ENCODE results near the gene TNFAIP8L1. TPM values are rescaled to one million over a fixed set of nuclear protein-coding genes. Genes with fewer than 3 reads are reported as not detected.
"Not testable (repeated sequence)": the region's sequence is repeated elsewhere in the genome, so short reads cannot be mapped to it uniquely, and the experiment has no call there.

TNFAIP8L1 gene
- total and polyA plus RNA-seq, 4 donors: 15.6 to 29.0 (median 20.1) TPM

DNA sequence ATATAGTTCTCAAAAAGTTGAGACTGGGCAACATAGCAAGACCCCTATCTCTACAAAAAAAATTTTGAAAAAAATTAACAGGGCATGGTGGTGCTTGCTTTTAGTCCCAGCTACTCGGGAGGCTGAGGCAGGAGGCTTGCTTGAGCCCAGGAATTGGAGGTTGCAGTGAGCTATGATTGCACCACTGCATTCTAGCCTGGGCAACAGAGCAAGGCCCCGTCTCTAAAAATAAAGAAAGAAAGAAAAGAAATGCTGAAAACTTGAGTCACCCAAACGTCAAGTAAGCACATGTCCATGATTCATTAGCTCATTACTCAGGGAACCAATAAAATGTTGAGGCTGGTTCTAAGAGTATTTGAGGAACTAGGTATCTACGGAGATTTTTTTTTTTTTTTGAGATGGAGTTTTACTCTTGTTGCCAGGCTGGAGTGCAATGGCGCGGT lies 45.9 kb upstream of the TNFAIP8L1 start:
- Histone ChIP-seq H3K27ac (ENCODE audit: low read depth in 1 of 2, low read length in 2 of 2) (no peak overlapping the region), H3K9ac (ENCODE audit: low read depth in 1 of 2, low read length in 2 of 2) (no peak overlapping the region), H3K4me3 (ENCODE audit: low read depth in 1 of 3, low read length in 3 of 3) (no peak overlapping the region), H3K36me3 (ENCODE audit: control insufficient read depth in 4 of 4, insufficient read depth in 3 of 4, low read depth in 1 of 4, low read length in 3 of 4) (no peaks in the 10 kb centered on the region), H3K27me3 (ENCODE audit: control insufficient read depth in 4 of 4, insufficient read depth in 4 of 4, low read length in 3 of 4) (no peaks in the 10 kb centered on the region), H3K9me3 (ENCODE audit: control insufficient read depth in 4 of 4, low read length in 3 of 4) (no peaks in the 10 kb centered on the region), H3K4me1 (ENCODE audit: control insufficient read depth in 4 of 4, insufficient read depth in 4 of 4, low read length in 3 of 4) (peaks cover 2 to 16% (median 13%) of the 10 kb centered on the region in 4 donors)
- WGBS: 77% methylated on average over 6 of the region's 6 CpGs
- TF ChIP-seq, protein P1, sequence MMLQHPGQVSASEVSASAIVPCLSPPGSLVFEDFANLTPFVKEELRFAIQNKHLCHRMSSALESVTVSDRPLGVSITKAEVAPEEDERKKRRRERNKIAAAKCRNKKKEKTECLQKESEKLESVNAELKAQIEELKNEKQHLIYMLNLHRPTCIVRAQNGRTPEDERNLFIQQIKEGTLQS (IDR thresholded peaks at IDR 0.05): no peak
- TF ChIP-seq YY1 (IDR thresholded peaks at IDR 0.05): no peak
- TF ChIP-seq EGR1 (IDR thresholded peaks at IDR 0.05; ENCODE audit: low read depth in 2 of 2): no peak
- TF ChIP-seq NR2F2 (IDR thresholded peaks at IDR 0.05): no peak
- TF ChIP-seq SP1 (IDR thresholded peaks at IDR 0.05): no peak
- TF ChIP-seq FOXA2 (IDR thresholded peaks at IDR 0.05): no peak
- DNase-seq (ENCODE audit: low spot score): no peak

DNA sequence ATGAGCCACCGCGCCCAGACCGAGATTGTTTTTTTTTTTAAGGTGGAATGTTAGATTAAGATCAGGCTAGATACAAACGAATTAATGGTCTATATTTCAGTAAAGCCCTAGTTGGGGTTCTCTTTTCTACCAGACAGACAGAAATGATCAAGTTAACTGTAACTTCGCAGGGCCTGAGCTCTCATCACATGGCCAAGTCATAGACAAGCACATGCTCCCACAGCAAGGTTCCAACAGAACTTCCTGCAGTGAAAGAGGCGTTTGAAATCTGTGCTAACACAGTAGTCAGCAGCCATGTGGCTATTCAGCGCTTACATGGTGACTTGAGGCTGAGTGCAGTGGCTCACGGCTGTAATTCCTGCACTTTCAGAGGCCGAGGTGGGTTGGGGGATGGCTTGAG lies 45.1 kb upstream of the TNFAIP8L1 start:
- H3K4me3 ChIP-seq (ENCODE audit: low read depth in 1 of 3, low read length in 3 of 3): no peak overlapping the region
- DNase-seq (ENCODE audit: low spot score): no peak
- H3K9me3 ChIP-seq (ENCODE audit: control insufficient read depth in 4 of 4, low read length in 3 of 4): no peaks in the 10 kb centered on the region
- 74% methylated on average over 9 of the region's 9 CpGs for WGBS
- H3K9ac ChIP-seq (ENCODE audit: low read depth in 1 of 2, low read length in 2 of 2): no peak overlapping the region
- H3K36me3 ChIP-seq (ENCODE audit: control insufficient read depth in 4 of 4, insufficient read depth in 3 of 4, low read depth in 1 of 4, low read length in 3 of 4): no peaks in the 10 kb centered on the region
- no peak overlapping the region for H3K27ac ChIP-seq (ENCODE audit: low read depth in 1 of 2, low read length in 2 of 2)
- TF ChIP-seq, protein P2, sequence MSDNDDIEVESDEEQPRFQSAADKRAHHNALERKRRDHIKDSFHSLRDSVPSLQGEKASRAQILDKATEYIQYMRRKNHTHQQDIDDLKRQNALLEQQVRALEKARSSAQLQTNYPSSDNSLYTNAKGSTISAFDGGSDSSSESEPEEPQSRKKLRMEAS (IDR thresholded peaks at IDR 0.05): no peak
- TF ChIP-seq RXRA (IDR thresholded peaks at IDR 0.05) (no peak), FOXA2 (IDR thresholded peaks at IDR 0.05) (no peak), RAD21 (IDR thresholded peaks at IDR 0.05) (no peak), HNF4A (conservative IDR thresholded peaks at IDR 0.05) (no peak), JUND (IDR thresholded peaks at IDR 0.05) (no peak), EGR1 (IDR thresholded peaks at IDR 0.05; ENCODE audit: low read depth in 2 of 2) (no peak), FOXA1 (IDR thresholded peaks at IDR 0.05) (no peak), NR2F2 (IDR thresholded peaks at IDR 0.05) (no peak), YY1 (IDR thresholded peaks at IDR 0.05) (no peak), HNF4G (IDR thresholded peaks at IDR 0.05) (no peak), GABPA (IDR thresholded peaks at IDR 0.05 in 1 of 2, conservative IDR thresholded peaks at IDR 0.05 in 1 of 2) (no peak)
- TF ChIP-seq, protein P3, sequence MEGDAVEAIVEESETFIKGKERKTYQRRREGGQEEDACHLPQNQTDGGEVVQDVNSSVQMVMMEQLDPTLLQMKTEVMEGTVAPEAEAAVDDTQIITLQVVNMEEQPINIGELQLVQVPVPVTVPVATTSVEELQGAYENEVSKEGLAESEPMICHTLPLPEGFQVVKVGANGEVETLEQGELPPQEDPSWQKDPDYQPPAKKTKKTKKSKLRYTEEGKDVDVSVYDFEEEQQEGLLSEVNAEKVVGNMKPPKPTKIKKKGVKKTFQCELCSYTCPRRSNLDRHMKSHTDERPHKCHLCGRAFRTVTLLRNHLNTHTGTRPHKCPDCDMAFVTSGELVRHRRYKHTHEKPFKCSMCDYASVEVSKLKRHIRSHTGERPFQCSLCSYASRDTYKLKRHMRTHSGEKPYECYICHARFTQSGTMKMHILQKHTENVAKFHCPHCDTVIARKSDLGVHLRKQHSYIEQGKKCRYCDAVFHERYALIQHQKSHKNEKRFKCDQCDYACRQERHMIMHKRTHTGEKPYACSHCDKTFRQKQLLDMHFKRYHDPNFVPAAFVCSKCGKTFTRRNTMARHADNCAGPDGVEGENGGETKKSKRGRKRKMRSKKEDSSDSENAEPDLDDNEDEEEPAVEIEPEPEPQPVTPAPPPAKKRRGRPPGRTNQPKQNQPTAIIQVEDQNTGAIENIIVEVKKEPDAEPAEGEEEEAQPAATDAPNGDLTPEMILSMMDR (IDR thresholded peaks at IDR 0.05; ENCODE audit: low read depth, low read length, missing input control): no peak
- TF ChIP-seq, protein P1 (IDR thresholded peaks at IDR 0.05): no peak
- TF ChIP-seq, protein P4, sequence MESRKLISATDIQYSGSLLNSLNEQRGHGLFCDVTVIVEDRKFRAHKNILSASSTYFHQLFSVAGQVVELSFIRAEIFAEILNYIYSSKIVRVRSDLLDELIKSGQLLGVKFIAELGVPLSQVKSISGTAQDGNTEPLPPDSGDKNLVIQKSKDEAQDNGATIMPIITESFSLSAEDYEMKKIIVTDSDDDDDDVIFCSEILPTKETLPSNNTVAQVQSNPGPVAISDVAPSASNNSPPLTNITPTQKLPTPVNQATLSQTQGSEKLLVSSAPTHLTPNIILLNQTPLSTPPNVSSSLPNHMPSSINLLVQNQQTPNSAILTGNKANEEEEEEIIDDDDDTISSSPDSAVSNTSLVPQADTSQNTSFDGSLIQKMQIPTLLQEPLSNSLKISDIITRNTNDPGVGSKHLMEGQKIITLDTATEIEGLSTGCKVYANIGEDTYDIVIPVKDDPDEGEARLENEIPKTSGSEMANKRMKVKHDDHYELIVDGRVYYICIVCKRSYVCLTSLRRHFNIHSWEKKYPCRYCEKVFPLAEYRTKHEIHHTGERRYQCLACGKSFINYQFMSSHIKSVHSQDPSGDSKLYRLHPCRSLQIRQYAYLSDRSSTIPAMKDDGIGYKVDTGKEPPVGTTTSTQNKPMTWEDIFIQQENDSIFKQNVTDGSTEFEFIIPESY (IDR thresholded peaks at IDR 0.05): no peak
- H3K4me1 ChIP-seq (ENCODE audit: control insufficient read depth in 4 of 4, insufficient read depth in 4 of 4, low read length in 3 of 4): peaks cover 2 to 16% (median 13%) of the 10 kb centered on the region in 4 donors
- H3K27me3 ChIP-seq (ENCODE audit: control insufficient read depth in 4 of 4, insufficient read depth in 4 of 4, low read length in 3 of 4): no peaks in the 10 kb centered on the region

DNA sequence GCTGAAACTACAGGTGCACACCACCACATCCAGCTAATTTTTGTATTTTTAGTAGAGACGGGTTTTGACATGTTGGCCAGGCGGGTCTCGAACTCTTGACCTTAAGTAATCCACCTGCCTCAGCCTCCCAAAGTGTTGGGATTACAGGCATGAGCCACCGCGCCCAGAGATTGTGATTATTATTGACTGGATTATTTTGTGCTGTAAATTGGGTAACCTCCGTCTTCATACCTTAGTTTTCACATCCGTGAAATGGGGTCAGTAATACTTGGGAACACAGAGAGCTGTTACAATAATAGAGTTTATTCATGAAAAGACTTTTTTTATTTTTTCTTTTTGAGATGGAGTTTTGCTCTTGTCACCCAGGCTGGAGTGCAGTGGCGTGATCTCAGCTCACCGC lies 44.2 kb upstream of the TNFAIP8L1 start:
- WGBS: 93% methylated on average over 9 of the region's 9 CpGs
- H3K27me3 ChIP-seq (ENCODE audit: control insufficient read depth in 4 of 4, insufficient read depth in 4 of 4, low read length in 3 of 4): not testable (repeated sequence)

More for the DNA sequence above, 44.2 kb upstream of the TNFAIP8L1 start:
- not testable (repeated sequence) for H3K36me3 ChIP-seq (ENCODE audit: control insufficient read depth in 4 of 4, insufficient read depth in 3 of 4, low read depth in 1 of 4, low read length in 3 of 4); H3K9ac ChIP-seq (ENCODE audit: low read depth in 1 of 2, low read length in 2 of 2); DNase-seq (ENCODE audit: low spot score); H3K9me3 ChIP-seq (ENCODE audit: control insufficient read depth in 4 of 4, low read length in 3 of 4); H3K4me3 ChIP-seq (ENCODE audit: low read depth in 1 of 3, low read length in 3 of 3); H3K27ac ChIP-seq (ENCODE audit: low read depth in 1 of 2, low read length in 2 of 2)
- peaks cover 2 to 16% (median 13%) of the 10 kb centered on the region in 4 donors for H3K4me1 ChIP-seq (ENCODE audit: control insufficient read depth in 4 of 4, insufficient read depth in 4 of 4, low read length in 3 of 4)

Measured in liver (tissue), 9 donors.